GM12878 (cell line): ENCODE measurements around the gene SLC29A1. TPM values are rescaled to one million over a fixed set of nuclear protein-coding genes. Genes with fewer than 3 reads are reported as not detected.

Experiments used
- ATAC-seq: fragments of 200-7000 bp; cut with Tn5 transposase; 3 replicates; pipeline ENCODE4 v1.9.1; 2020; ENCODE audit warnings: mild to moderate bottlenecking, moderate library complexity
- BruUV-seq: library from RNA; stranded (reverse); fragments of 400-500 nt; replicated peaks from 2 replicates; lab custom pipeline; 2021; lab: Mats Ljungman, UMichigan
- CTCF ChIA-PET: fragments of 300-600 bp; sonication (Branson Sonifier 250); formaldehyde crosslinking; extraction: SDS; loops from one replicate; lab custom pipeline; 2021; ENCODE audit warnings: inconsistent platforms; lab: Yijun Ruan, JAX
- POLR2A ChIA-PET: fragments of 350-600 bp; formaldehyde crosslinking; extraction: SDS; loops from one replicate; lab custom pipeline; 2021; ENCODE audit warnings: inconsistent platforms; lab: Charles Lee
- RAD21 ChIA-PET: fragments of 300-600 bp; sonication (Branson Sonifier 250); formaldehyde crosslinking; loops from one replicate; lab custom pipeline; 2023; ENCODE audit warnings: antibody characterized with exemption; ENCODE audit not compliant: unreplicated experiment; lab: Charles Lee
- SMC1A ChIA-PET: fragments of 300-600 bp; sonication (Branson Sonifier 250); formaldehyde crosslinking; loops from one replicate; lab custom pipeline; 2023; ENCODE audit not compliant: unreplicated experiment, uncharacterized antibody; lab: Charles Lee
- DNase-seq: peaks from one replicate; pipeline ENCODE4 v3.0.0-alpha.2; 2011; ENCODE audit warnings: low read depth, low spot score
- FAIRE-seq: peaks from 3 replicates; lab custom pipeline; 2011; peaks lifted over from hg19 to GRCh38; lab: Jason Lieb, UNC
- H2AFZ ChIP-seq: 2 replicates; pipeline ENCODE4 v1.6.0; 2011; ENCODE audit warnings: low read depth, low read length, control low read depth; ENCODE audit not compliant: control insufficient read depth
- H3K27ac ChIP-seq: 2 replicates; pipeline ENCODE4 v1.5.1; 2011; ENCODE audit warnings: control low read depth; ENCODE audit not compliant: control insufficient read depth, insufficient read depth
- H3K27me3 ChIP-seq, 2 experiments: replicated peaks in 1 of 2; 2 replicates each; pipeline versions ENCODE4 v1.6.0 to v1.6.1; 2011; ENCODE audit warnings: low read length in 1 of 2; ENCODE audit not compliant: control insufficient read depth in 2 of 2, insufficient read depth in 2 of 2
- H3K36me3 ChIP-seq, 2 experiments: 2 replicates each; pipeline ENCODE4 v1.5.1; 2011; ENCODE audit warnings: low read length in 1 of 2; ENCODE audit not compliant: control insufficient read depth in 2 of 2, insufficient read depth in 2 of 2
- H3K4me1 ChIP-seq: 2 replicates; pipeline ENCODE4 v1.6.1; 2011; ENCODE audit warnings: mild to moderate bottlenecking, low read length, moderate library complexity, mixed read lengths; ENCODE audit not compliant: control insufficient read depth, insufficient read depth
- H3K4me2 ChIP-seq: 2 replicates; pipeline ENCODE4 v1.6.0; 2011; ENCODE audit warnings: control low read depth; ENCODE audit not compliant: control insufficient read depth, insufficient read depth
- H3K4me3 ChIP-seq: fragments of 200-600 bp; sonication (generic); 2 replicates; pipeline ENCODE4 v1.5.1; 2016
- H3K79me2 ChIP-seq: 2 replicates; pipeline ENCODE4 v1.6.0; 2011; ENCODE audit warnings: low read length; ENCODE audit not compliant: control insufficient read depth, insufficient read depth
- H3K9ac ChIP-seq: 2 replicates; pipeline ENCODE4 v1.8.0; 2011; ENCODE audit warnings: low read length, control low read depth, mixed read lengths; ENCODE audit not compliant: control insufficient read depth, insufficient read depth
- H3K9me3 ChIP-seq: replicated peaks from 3 replicates; pipeline ENCODE4 v1.5.1; 2011; ENCODE audit warnings: mild to moderate bottlenecking, low read length; ENCODE audit not compliant: control insufficient read depth, insufficient read depth
- H4K20me1 ChIP-seq: 2 replicates; pipeline ENCODE4 v1.6.0; 2011; ENCODE audit not compliant: control insufficient read depth, insufficient read depth
- ATF7 ChIP-seq: fragments of 450-650 bp; IDR thresholded peaks from 2 replicates; pipeline ENCODE4 v1.6.1; 2016; ENCODE audit warnings: low read depth, mild to moderate bottlenecking
- BCL3 ChIP-seq: IDR thresholded peaks from 2 replicates; pipeline ENCODE4 v1.6.1; 2011; ENCODE audit warnings: borderline replicate concordance, low read depth, mild to moderate bottlenecking, moderate library complexity, low read length; ENCODE audit not compliant: insufficient read depth, poor library complexity, severe bottlenecking
- CHD1 ChIP-seq: IDR thresholded peaks from 2 replicates; pipeline ENCODE4 v1.6.1; 2012; ENCODE audit warnings: low read depth, low read length, improper control_type of control experiment
- ETV6 ChIP-seq, 2 experiments: fragments of 450-650 bp in 1 of 2; IDR thresholded peaks in 1 of 2; conservative IDR thresholded peaks in 1 of 2; 2 replicates each; pipeline ENCODE4 v1.6.1; 2014; ENCODE audit warnings: antibody characterized with exemption in 1 of 2, borderline replicate concordance in 1 of 2, low read depth in 1 of 2, mild to moderate bottlenecking in 1 of 2, moderate library complexity in 1 of 2
- FOXK2 ChIP-seq: fragments of 450-650 bp; IDR thresholded peaks from 2 replicates; pipeline ENCODE4 v1.6.1; 2017; ENCODE audit warnings: mild to moderate bottlenecking, moderate library complexity
- GATAD2B ChIP-seq: fragments of 450-650 bp; conservative IDR thresholded peaks from 2 replicates; pipeline ENCODE4 v1.6.1; 2017; ENCODE audit warnings: low read depth, mild to moderate bottlenecking, moderate library complexity
- HCFC1 ChIP-seq: fragments of 150-350 bp; IDR thresholded peaks from 2 replicates; pipeline ENCODE4 v1.6.1; 2014; ENCODE audit warnings: low read length
- HSF1 ChIP-seq: fragments of 150-350 bp; IDR thresholded peaks from 2 replicates; pipeline ENCODE4 v1.6.1; 2014; ENCODE audit warnings: mild to moderate bottlenecking, low read depth, low read length
- LARP7 ChIP-seq: fragments of 450-650 bp; IDR thresholded peaks from 2 replicates; pipeline ENCODE4 v1.6.1; 2017; ENCODE audit warnings: mild to moderate bottlenecking
- POLR2AphosphoS5 ChIP-seq: IDR thresholded peaks from 2 replicates; pipeline ENCODE4 v1.6.1; 2011; ENCODE audit warnings: mild to moderate bottlenecking, low read length, inconsistent platforms
- RB1 ChIP-seq: fragments of 450-650 bp; formaldehyde crosslinking; IDR thresholded peaks from 2 replicates; pipeline ENCODE4 v1.6.1; 2017; ENCODE audit warnings: mild to moderate bottlenecking, borderline replicate concordance
- SIX5 ChIP-seq: IDR thresholded peaks from 2 replicates; pipeline ENCODE4 v1.6.1; 2011; ENCODE audit warnings: mild to moderate bottlenecking, low read depth, low read length, moderate library complexity; ENCODE audit not compliant: severe bottlenecking
- TCF3 ChIP-seq: IDR thresholded peaks from 2 replicates; pipeline ENCODE4 v1.6.1; 2012; ENCODE audit warnings: low read depth, mild to moderate bottlenecking, low read length, borderline replicate concordance; ENCODE audit not compliant: insufficient read depth
- YBX1 ChIP-seq: fragments of 450-650 bp; IDR thresholded peaks from 2 replicates; pipeline ENCODE4 v1.6.1; 2016; ENCODE audit warnings: antibody characterized with exemption
- ZBTB33 ChIP-seq: fragments of 450-650 bp; IDR thresholded peaks from 2 replicates; pipeline ENCODE4 v1.6.1; 2017; ENCODE audit warnings: mild to moderate bottlenecking
- ZSCAN29 ChIP-seq: fragments of 450-650 bp; IDR thresholded peaks from 2 replicates; pipeline ENCODE4 v1.6.1; 2017; ENCODE audit warnings: mild to moderate bottlenecking, moderate library complexity
- ZZZ3 ChIP-seq: IDR thresholded peaks from 2 replicates; pipeline ENCODE4 v1.6.1; 2011; ENCODE audit warnings: low read depth; ENCODE audit not compliant: control insufficient read depth, insufficient read length
- WGBS: methylation state at CpG from one replicate; pipeline ENCODE4 v1.1.6; 2016; ENCODE audit warnings: low lambda C conversion rate; ENCODE audit not compliant: insufficient replicate concordance, insufficient coverage; ENCODE audit errors: missing lambda C conversion rate; 5-methylcytosine and 5-hydroxymethylcytosine counted together
- in situ Hi-C: fragments of 300-500 bp; cut with MboI; formaldehyde crosslinking; loops from 9 replicates; pipeline ENCODE4 v1.14.3; 2018; ENCODE audit warnings: mixed read lengths
- intact Hi-C: fragments of 100-400 bp; cut with micrococcal nuclease; formaldehyde crosslinking; loops from one replicate; pipeline ENCODE4 v1.14.2; 2022; ENCODE audit not compliant: unreplicated experiment
- polyA plus RNA-seq, 11 experiments: library from polyadenylated mRNA; depleted of rRNA in 4 of 11; unstranded in 6 of 11; stranded (reverse) in 5 of 11; fragments of >200 nt; fragmentation: Nextera tagmentation in 4 of 11; fragmentation: Illumina TruSeq in 1 of 11; extraction: Ambion mirVana in 4 of 11; extraction: Trizol in 1 of 11; gene quantifications; 1 replicate in 1 of 11; 2 replicates in 10 of 11; pipeline versions ENCODE4 v1.2.1 to v1.2.3, GENCODE V29; 2011 to 2016; ENCODE audit warnings: inconsistent platforms in 2 of 11, missing spikeins in 2 of 11, low read depth in 1 of 11
- total RNA-seq, 4 experiments: library from RNA; depleted of rRNA in 3 of 4; stranded (reverse); fragments of >200 nt in 3 of 4; fragmentation: Illumina TruSeq in 1 of 4; extraction: Trizol in 1 of 4; gene quantifications; 2 replicates each; pipeline versions ENCODE4 v1.2.1 to v1.2.3, GENCODE V29; 2013 to 2021

Gene SLC29A1
- total and polyA plus RNA-seq, 10 of the 15 experiments (the other 5 are each of a cell fraction or from before 2014, with no cell fraction given): 10.0 to 132 (median 93.4) TPM

GRCh38 chr6:44260451-44261297 is 37.3 kb downstream of the SLC29A1 start (continued):
- TF ChIP-seq HSF1 (no peak), HCFC1 (no peak), ETV6 (conservative IDR thresholded peaks at IDR 0.05 in 1 of 2, IDR thresholded peaks at IDR 0.05 in 1 of 2; ENCODE audit: borderline replicate concordance in 1 of 2, low read depth in 1 of 2) (no peak), ZBTB33 (no peak)

GRCh38 chr6:44261581-44261980 is 38.2 kb downstream of the SLC29A1 start:
- RAD21 ChIA-PET: interaction anchor here (0.7 to 2.2 kb wide), 8 partner anchors 8 to 85 kb away, joined by 3 to 12 read pairs (median 5); partner anchors contain the start of genes HSP90AB1 and SLC29A1
- Histone ChIP-seq H3K79me2 (peaks cover 82% of the 10 kb centered on the region), H3K9ac (peak overlapping the region; percentile 90), H3K4me2 (peak overlapping the region; percentile 98), H3K27ac (peak overlapping the region; percentile 99), H4K20me1 (no peaks in the 10 kb centered on the region), H3K36me3 (peaks cover 13 to 21% of the 10 kb centered on the region in 2 experiments), H2AFZ (no peak overlapping the region), H3K9me3 (no peaks in the 10 kb centered on the region), H3K27me3 (no peaks in the 10 kb centered on the region), H3K4me1 (peaks cover 62% of the 10 kb centered on the region), H3K4me3 (peak overlapping the region; percentile 98)
- CTCF ChIA-PET: interaction anchor here (1.2 to 2.5 kb wide), 13 partner anchors 8 to 164 kb away, joined by 3 to 24 read pairs (median 5); partner anchors contain the start of gene HSP90AB1
- BruUV-seq: no TSS peak
- no peak for DNase-seq
- 76% methylated on average over 8 of the region's 8 CpGs for WGBS
- POLR2A ChIA-PET: interaction anchor here (0.6 to 10.7 kb wide), 7 partner anchors 10 to 188 kb away, joined by 4 to 131 read pairs (median 8); partner anchors contain the start of genes HSP90AB1 and SLC29A1
- ATAC-seq: no peak
- intact Hi-C loops: no loop called here
- FAIRE-seq: no peak
- SMC1A ChIA-PET: interaction anchor here (1.3 to 2.2 kb wide), 4 partner anchors 14 to 166 kb away, joined by 3 to 18 read pairs (median 5); partner anchors contain the start of gene HSP90AB1
- in situ Hi-C loops: no loop called here
- peak; percentile 11; the same call in 1 of the 2 replicates for TF ChIP-seq POLR2AphosphoS5
- TF ChIP-seq BCL3: no peak
- TF ChIP-seq ZZZ3: no peak
- no peak for TF ChIP-seq SIX5
- no peak for TF ChIP-seq ZSCAN29
- no peak for TF ChIP-seq RB1
- no peak for TF ChIP-seq ATF7
- 0 out of 2 replicates have a peak, but pooled peaks have one; percentile 37 for TF ChIP-seq LARP7
- no peak for TF ChIP-seq CHD1
- no peak for TF ChIP-seq YBX1
- TF ChIP-seq FOXK2: no peak
- no peak for TF ChIP-seq TCF3
- TF ChIP-seq GATAD2B: peak; percentile 5; the same call in 1 of the 2 replicates
